HG03469 (cell line): ENCODE results near the gene SNRNP40.
"Not testable (repeated sequence)": the region's sequence is repeated elsewhere in the genome, so short reads cannot be mapped to it uniquely, and the experiment has no call there.

Experiments used
- ATAC-seq: cut with Tn5 transposase; IDR thresholded peaks from one replicate; pipeline ENCODE4 v1.9.1; 2021; ENCODE audit warnings: mild to moderate bottlenecking, moderate library complexity, moderate number of reproducible peaks; ENCODE audit not compliant: unreplicated experiment

Gene SNRNP40

GRCh38 chr1:31287791-31288190 is 8.8 kb downstream of the SNRNP40 start:
- ATAC-seq, result not testable (repeated sequence)

GRCh38 chr1:31282426-31282825 is 14.2 kb downstream of the SNRNP40 start:
- ATAC-seq, result not testable (repeated sequence)

DNA sequence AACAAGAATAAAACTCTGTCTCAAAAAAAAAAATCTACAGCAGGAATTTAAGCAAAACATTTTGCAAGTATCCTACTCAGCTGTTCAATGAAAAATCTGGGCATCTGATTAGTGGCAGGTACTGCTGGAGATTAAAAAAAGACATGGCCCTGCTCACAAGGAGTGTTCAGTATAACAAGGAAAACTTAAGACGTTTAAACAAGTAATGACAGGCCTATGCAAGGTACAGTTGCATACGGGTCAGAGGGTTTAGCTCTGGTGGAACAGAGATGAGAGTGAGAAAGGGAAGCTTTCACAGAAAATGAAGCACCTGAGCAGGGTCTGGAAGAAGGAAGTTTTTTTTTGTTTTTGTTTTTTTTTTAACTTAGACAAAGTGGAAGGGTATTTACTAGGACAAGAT is 23.0 kb downstream of the SNRNP40 start:
- ATAC-seq, result no peak

- no peak for ATAC-seq
Measured at GRCh38 chr1:31272369-31272768, 24.2 kb downstream of the SNRNP40 start.

DNA sequence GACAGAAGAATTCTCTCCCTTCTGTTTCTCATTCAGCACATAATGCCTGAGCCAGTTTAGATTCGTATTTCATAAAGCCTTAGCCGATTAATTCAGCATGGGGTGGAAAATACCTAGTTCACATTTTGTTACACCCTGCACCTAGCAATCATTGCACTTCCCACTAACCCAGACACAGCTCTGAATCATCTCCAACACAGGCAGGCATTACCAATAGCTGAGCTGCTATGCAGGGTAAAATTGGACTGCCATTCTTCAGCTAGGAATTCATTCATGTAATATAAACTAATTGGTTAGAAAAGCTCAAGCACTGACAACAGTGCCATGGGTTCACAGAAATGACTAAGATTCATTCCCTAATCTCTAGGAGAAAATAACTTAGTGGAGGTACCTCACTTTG is 30.0 kb downstream of the SNRNP40 start:
- no peak for ATAC-seq

- no peak for ATAC-seq
Measured at GRCh38 chr1:31264790-31265386, 31.7 kb downstream of the SNRNP40 start.

- ATAC-seq, result no peak
Measured at GRCh38 chr1:31263408-31263807, 33.2 kb downstream of the SNRNP40 start.

DNA sequence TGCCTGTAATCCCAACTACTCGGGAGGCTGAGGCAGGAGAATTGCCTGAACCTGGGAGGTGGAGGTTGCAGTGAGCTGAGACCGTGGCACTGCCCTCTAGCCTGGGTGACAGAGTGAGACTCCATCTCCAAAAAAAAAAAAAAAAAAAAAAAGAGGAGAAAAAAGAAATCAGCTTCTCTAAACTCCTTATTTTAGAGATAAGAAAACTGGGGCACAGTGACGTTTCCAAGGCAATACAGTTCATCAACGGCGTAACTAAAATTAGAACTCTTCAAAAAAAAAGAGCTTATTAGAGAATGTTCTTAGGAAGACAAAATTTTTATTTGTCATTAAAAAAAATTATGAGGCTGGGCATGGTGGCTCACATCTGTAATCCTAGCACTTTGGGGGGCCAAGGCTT is 34.2 kb downstream of the SNRNP40 start:
- ATAC-seq, result not testable (repeated sequence)

DNA sequence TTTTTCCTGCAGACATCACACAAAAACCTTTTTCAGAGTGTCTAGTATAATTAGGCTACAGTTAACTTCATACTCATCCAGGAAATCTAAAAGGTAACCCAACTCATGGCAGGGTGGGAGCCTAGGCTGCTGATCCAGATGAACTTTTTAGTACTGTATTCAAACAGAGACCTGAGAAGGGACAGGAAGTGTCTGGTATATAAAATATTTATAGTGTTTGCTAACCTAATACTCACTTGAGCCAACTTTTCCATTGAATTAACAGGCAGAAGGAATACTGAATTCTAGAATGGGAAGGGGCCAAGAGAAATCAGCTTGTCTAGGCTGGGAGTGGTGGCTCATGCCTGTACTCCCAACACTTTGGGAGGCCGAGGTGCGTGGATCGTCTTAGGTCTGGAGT is 34.7 kb downstream of the SNRNP40 start:
- no peak for ATAC-seq

GRCh38 chr1:31259746-31260145 is 36.8 kb downstream of the SNRNP40 start:
- no peak for ATAC-seq

GRCh38 chr1:31258581-31258980 is 38.0 kb downstream of the SNRNP40 start:
- no peak for ATAC-seq

DNA sequence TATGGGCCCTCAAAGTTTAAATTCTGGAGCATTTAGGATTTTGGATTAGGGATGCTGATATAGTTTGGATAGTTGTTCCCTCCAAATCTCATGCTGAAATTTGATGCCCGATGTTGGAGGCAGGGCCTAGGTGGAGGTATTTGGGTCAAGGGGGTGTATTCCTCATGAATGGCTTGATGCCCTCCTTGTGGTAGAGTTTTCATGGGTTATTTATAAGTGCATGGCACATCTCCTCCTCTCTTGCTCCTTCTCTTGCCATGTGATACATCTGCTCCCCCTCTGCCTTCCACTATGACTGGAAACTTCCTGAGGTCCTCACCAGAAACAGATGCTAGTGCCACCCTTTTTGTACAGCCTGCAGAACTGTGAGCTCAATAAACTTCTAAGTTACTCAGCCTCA is 39.4 kb downstream of the SNRNP40 start:
- ATAC-seq, result no peak

GRCh38 chr1:31249854-31250253 is 46.7 kb downstream of the SNRNP40 start:
- no peak for ATAC-seq

- ATAC-seq, result no peak
Measured at GRCh38 chr1:31248276-31248675, 48.3 kb downstream of the SNRNP40 start.

DNA sequence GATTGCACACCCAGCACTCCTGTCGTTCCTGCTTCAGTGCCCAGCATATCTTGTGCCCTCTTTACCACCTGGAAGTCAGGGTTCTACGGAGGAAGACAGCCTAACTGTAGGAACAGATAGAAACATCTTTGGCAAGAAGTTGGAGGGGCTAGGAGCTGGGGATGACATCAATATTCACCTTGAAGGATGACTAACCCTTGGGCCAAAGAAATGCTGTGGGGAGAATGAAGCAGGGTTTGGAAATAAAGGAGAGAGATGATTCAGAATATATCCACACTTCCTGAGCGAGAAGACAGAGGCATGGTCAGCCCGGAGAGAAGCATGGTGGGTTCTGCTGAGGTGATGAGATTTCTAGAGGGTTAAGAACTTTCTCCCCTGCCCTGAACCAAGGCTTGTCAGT is 52.3 kb downstream of the SNRNP40 start:
- no peak for ATAC-seq

DNA sequence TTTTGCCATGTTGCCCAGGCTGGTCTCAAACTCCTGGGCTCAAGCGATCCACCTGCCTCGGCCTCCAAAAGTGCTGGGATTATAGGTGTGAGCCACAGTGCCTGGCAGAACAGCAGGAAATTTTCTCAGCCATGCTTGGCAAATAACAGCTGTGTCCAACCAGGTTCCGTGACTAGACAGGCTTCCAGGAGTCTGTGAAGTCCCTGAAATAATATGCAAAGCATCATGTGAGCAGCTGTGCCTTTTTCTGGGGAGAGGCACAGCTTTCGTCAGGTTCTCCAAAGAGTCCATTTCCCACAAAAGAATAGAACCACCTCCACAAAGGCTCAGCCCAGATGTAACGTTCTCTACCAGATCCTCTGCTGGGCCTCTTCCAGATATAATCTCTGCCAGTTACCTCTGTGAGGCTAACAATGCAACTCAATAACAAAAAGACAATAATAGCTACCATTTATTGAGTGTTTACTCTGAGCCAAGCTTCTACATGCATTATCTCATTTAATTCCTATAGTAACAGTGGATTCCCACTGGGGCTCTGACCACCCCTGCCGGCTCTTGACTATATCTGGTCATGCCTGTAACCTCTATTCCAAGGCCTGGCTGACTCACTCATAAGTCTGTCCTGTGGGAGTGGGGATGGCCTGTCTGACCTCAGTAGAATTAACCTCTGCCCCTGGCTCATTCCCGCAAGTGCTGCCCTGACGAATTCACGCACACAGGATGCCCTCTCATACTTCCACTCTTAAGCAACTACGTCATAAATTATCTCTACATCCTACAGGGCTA is 52.9 kb downstream of the SNRNP40 start:
- ATAC-seq, result no peak

DNA sequence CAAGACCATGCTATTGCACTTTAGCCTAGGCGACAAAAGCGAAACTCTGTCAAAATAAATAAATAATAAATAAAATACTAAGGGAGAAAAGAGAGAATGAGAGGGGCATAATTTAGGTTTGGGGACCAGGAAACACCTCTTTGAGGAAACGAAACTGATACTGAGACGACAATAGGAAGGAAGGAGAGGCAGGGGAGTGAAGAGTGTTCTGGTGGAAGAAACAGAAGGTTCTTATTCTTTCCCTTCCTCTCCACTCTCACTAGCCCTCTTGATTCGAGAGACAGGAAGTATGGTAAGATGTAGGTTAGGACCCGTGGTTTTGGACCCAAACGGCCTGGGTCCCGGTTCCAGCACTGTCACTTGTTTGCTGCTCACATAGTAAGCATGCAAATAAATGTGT is 55.3 kb downstream of the SNRNP40 start:
- no peak for ATAC-seq

DNA sequence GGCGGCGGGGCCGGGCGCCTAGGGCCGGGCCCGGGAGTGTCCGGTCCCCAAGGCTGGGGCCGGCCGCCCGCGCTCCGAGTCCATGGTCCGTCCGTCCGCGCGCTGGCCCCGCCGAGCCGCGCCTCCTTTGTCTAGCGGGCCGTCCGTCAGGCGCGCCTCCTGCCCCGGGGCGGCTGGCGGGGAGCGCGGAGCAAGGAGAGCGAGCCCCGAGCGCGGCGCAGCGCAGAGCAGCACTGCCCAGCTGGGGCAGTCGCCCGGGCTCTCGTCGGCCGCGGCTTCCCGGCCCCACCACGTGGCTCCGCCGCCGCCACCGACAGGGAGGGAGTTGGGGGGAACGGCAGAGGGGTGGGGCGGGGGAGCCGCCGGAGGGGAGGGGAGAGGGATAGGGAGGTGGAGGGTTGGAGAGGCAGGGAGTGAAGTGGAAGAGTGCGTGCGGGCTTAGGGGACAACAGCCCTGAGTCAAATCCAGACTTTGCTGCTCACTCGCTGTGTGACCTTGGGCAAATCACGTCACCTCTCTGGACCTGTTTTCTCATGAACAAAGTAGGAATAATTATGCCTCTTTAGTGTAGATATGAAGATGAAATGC is 56.8 kb downstream of the SNRNP40 start, which contains the start of gene NKAIN1:
NKAIN1 (minus strand) TSS at position 235 of the 589 bp plus-strand sequence. CDS start 340 bp downstream, outside the sequence.
- no peak for ATAC-seq

DNA sequence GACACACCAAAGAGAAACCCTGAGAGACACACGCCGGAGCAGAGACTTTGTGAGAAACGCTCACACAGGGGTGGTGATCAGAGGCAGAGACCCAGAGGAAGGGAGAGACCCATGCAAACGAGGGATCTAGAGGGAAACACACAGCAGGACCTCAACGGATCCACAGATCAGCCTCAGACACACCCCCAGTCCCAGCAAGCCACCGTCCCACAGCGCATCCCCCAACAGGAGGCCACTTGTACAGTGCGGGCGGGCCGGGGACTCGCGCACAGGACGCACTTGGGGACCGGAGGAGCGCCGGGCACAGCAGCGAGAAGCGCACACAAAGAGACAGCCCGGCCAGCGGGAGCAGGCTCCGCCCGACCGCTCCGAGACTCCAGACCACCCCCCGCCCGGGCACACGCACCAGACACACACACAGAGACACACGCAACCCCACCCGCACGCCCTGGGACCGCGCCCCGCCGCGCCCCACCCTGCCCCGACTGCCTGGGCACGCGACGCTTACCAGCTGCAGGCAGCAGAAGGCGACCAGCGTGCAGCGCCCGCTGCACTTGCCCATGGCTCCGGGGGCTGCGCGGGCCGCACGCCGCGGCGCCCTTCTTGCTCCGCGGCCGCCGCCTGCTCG is 57.5 kb downstream of the SNRNP40 start:
- no peak for ATAC-seq

DNA sequence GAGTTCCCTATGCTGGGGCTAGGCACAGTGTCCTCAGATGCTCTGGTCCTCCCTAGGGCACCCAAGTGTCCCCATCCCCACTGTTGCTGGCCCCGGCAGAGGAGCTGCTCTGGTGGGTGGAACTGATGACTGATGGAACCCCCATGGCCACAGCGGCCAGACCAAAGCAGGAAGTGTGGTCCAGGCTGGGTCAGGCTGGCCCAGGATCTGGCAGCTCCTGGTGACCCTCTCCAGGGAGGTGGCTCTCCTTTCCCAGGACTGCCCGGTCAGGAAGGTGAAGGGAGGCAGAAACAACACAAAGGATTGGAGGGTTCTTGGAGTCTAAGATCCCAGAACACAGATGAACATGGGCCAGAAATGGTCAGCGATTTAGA is 58.0 kb downstream of the SNRNP40 start:
- ATAC-seq, result no peak

DNA sequence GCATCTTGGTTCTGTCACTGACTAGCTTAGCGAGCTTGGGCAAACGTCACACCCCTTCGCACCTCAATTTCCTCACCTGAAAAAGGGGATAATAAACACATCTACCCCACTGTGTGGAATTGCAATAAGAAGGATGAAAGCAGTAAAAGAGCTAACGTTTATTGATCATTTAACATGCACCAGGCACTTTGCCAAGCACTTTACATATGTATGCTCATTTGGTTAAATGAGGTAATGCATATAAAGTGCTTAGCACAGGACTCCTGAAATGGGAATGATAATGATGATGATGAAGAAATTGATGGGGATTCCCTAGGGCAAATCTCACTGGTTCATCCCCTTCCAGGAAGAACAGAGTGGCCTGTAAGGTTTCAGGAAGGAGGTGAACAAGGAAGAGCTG is 61.7 kb downstream of the SNRNP40 start:
- ATAC-seq, result no peak
